AG10803 (cell line): ENCODE results near the gene ING2.

Source experiments
- DNase-seq: peaks from one replicate; pipeline ENCODE4 v3.0.0; 2010; ENCODE audit warnings: low read depth
- H3K4me3 ChIP-seq: 2 replicates; pipeline ENCODE4 v1.5.1; 2011; ENCODE audit warnings: mild to moderate bottlenecking, low read length, control low read depth
- CTCF ChIP-seq: conservative IDR thresholded peaks from 2 replicates; pipeline ENCODE4 v1.5.1; 2011; ENCODE audit warnings: mild to moderate bottlenecking, low read length, control low read depth, inconsistent platforms

ING2 gene

GRCh38 chr4:183557611-183558010 lies 52.8 kb downstream of the ING2 start:
- no peak for TF ChIP-seq CTCF
- H3K4me3 ChIP-seq = no peak overlapping the region
- DNase-seq = no peak

GRCh38 chr4:183558873-183559272 lies 54.0 kb downstream of the ING2 start:
- H3K4me3 ChIP-seq = no peak overlapping the region
- DNase-seq = no peak
- TF ChIP-seq CTCF = no peak

DNA sequence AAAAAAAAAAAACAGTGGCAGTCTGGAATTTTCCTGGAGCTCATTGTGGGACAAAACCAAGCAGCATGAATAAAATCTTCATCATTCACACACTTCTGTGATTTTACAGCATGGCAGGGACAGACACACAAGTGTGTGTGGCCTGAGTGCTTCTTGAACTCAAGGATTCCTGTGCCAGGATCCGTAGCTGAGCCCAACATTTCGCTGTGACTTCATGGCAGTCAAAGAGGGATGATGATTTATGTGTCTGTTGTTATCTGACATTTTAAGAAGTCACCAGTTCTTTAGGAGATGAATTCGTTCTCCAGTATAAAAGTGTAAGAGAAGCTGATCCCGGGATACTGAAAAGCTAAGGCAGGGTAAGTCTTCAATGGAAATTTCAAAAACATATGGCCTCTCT lies 57.0 kb downstream of the ING2 start:
- H3K4me3 ChIP-seq = no peak overlapping the region
- no peak for DNase-seq
- no peak for TF ChIP-seq CTCF
